Central memory CD8-positive, alpha-beta T cell (primary cell): ENCODE measurements around the gene KIAA1958.
"Not testable (repeated sequence)": the region's sequence is repeated elsewhere in the genome, so short reads cannot be mapped to it uniquely, and the experiment has no call there.

Experiments
- ATAC-seq: fragments of 150-1000 bp; cut with Tn5 transposase; replicated peaks from 2 replicates; pipeline ENCODE4 v1.10.0; 2022; ENCODE audit warnings: mild to moderate bottlenecking, moderate FRiP score, moderate number of reproducible peaks; ENCODE audit not compliant: poor library complexity, severe bottlenecking; ENCODE audit errors: extremely low read depth
- DNase-seq, 2 donors: peaks; one replicate each; pipeline ENCODE4 v3.0.0; 2021; ENCODE audit warnings: low spot score in 2 of 2
- H3K27ac Mint-ChIP-seq: one replicate; pipeline ENCODE4 v1.8.0; 2022; ENCODE audit warnings: low read depth, mild to moderate bottlenecking, moderate library complexity, mixed read lengths
- H3K27me3 Mint-ChIP-seq: one replicate; pipeline ENCODE4 v1.8.0; 2022; ENCODE audit warnings: mixed read lengths
- H3K36me3 Mint-ChIP-seq: one replicate; pipeline ENCODE4 v1.8.0; 2022; ENCODE audit warnings: mild to moderate bottlenecking, moderate library complexity, mixed read lengths; ENCODE audit not compliant: insufficient read depth
- H3K4me1 Mint-ChIP-seq: one replicate; pipeline ENCODE4 v1.8.0; 2022; ENCODE audit warnings: mixed read lengths
- H3K4me3 Mint-ChIP-seq: one replicate; pipeline ENCODE4 v1.8.0; 2022; ENCODE audit warnings: mild to moderate bottlenecking, moderate library complexity, mixed read lengths
- H3K9me3 Mint-ChIP-seq: one replicate; pipeline ENCODE4 v1.8.0; 2022; ENCODE audit warnings: mixed read lengths

KIAA1958 gene

GRCh38 chr9:112574008-112574407 is 87.4 kb downstream of the KIAA1958 start:
- Mint-ChIP-seq H3K27ac (no peak overlapping the region), H3K27me3 (no peaks in the 10 kb centered on the region), H3K9me3 (no peaks in the 10 kb centered on the region), H3K4me1 (no peaks in the 10 kb centered on the region), H3K4me3 (no peak overlapping the region), H3K36me3 (no peaks in the 10 kb centered on the region)
- ATAC-seq (no peak), DNase-seq (no peak)

GRCh38 chr9:112575107-112575506 is 88.5 kb downstream of the KIAA1958 start:
- no peak overlapping the region for H3K27ac Mint-ChIP-seq
- ATAC-seq (no peak), DNase-seq (no peak)
- H3K27me3 Mint-ChIP-seq: no peaks in the 10 kb centered on the region
- H3K9me3 Mint-ChIP-seq: no peaks in the 10 kb centered on the region
- H3K36me3 Mint-ChIP-seq: no peaks in the 10 kb centered on the region
- H3K4me3 Mint-ChIP-seq: no peak overlapping the region
- no peaks in the 10 kb centered on the region for H3K4me1 Mint-ChIP-seq

- ATAC-seq: no peak
- Mint-ChIP-seq H3K27ac (no peak overlapping the region), H3K36me3 (no peaks in the 10 kb centered on the region), H3K4me3 (no peak overlapping the region), H3K9me3 (no peaks in the 10 kb centered on the region), H3K27me3 (no peaks in the 10 kb centered on the region), H3K4me1 (no peaks in the 10 kb centered on the region)
- no peak for DNase-seq
Measured at GRCh38 chr9:112581469-112582176, 95.0 kb downstream of the KIAA1958 start.

GRCh38 chr9:112582371-112583262 is 96.0 kb downstream of the KIAA1958 start:
- no peak for DNase-seq
- Mint-ChIP-seq H3K27ac (no peak overlapping the region), H3K9me3 (no peaks in the 10 kb centered on the region), H3K27me3 (no peaks in the 10 kb centered on the region), H3K4me1 (no peaks in the 10 kb centered on the region), H3K36me3 (no peaks in the 10 kb centered on the region), H3K4me3 (no peak overlapping the region)
- no peak for ATAC-seq

- DNase-seq (no peak), ATAC-seq (no peak)
- Mint-ChIP-seq H3K9me3 (no peaks in the 10 kb centered on the region), H3K27ac (no peak overlapping the region), H3K27me3 (no peaks in the 10 kb centered on the region), H3K4me3 (no peak overlapping the region), H3K36me3 (peaks cover 4% of the 10 kb centered on the region), H3K4me1 (no peaks in the 10 kb centered on the region)
Measured at GRCh38 chr9:112586599-112587155, 100.0 kb downstream of the KIAA1958 start.

- not testable (repeated sequence) for H3K27ac Mint-ChIP-seq
Measured at GRCh38 chr9:112591875-112592274, 105.2 kb downstream of the KIAA1958 start.

GRCh38 chr9:112599732-112600131 is 113.1 kb downstream of the KIAA1958 start:
- no peaks in the 10 kb centered on the region for H3K27me3 Mint-ChIP-seq
- no peaks in the 10 kb centered on the region for H3K4me1 Mint-ChIP-seq
- H3K9me3 Mint-ChIP-seq: no peaks in the 10 kb centered on the region
- no peaks in the 10 kb centered on the region for H3K36me3 Mint-ChIP-seq
- H3K4me3 Mint-ChIP-seq: no peak overlapping the region
- no peak for DNase-seq
- H3K27ac Mint-ChIP-seq: no peak overlapping the region
- no peak for ATAC-seq

More at GRCh38 chr9:112591875-112592274, 105.2 kb downstream of the KIAA1958 start:
- not testable (repeated sequence) for H3K27me3 Mint-ChIP-seq, H3K4me3 Mint-ChIP-seq, H3K36me3 Mint-ChIP-seq, DNase-seq, H3K9me3 Mint-ChIP-seq, ATAC-seq, H3K4me1 Mint-ChIP-seq

GRCh38 chr9:112601636-112602035 is 115.0 kb downstream of the KIAA1958 start:
- Mint-ChIP-seq H3K9me3 (no peaks in the 10 kb centered on the region), H3K27ac (no peak overlapping the region), H3K4me3 (no peak overlapping the region), H3K36me3 (no peaks in the 10 kb centered on the region), H3K4me1 (no peaks in the 10 kb centered on the region), H3K27me3 (no peaks in the 10 kb centered on the region)
- ATAC-seq (no peak), DNase-seq (no peak)

GRCh38 chr9:112604790-112605189 is 118.2 kb downstream of the KIAA1958 start:
- no peak for DNase-seq
- no peak for ATAC-seq
- no peak overlapping the region for H3K27ac Mint-ChIP-seq
- H3K36me3 Mint-ChIP-seq: no peaks in the 10 kb centered on the region
- H3K27me3 Mint-ChIP-seq: no peaks in the 10 kb centered on the region
- H3K9me3 Mint-ChIP-seq: no peaks in the 10 kb centered on the region
- no peaks in the 10 kb centered on the region for H3K4me1 Mint-ChIP-seq
- H3K4me3 Mint-ChIP-seq: no peak overlapping the region

- DNase-seq: no peak
- Mint-ChIP-seq H3K9me3 (no peaks in the 10 kb centered on the region), H3K27me3 (no peaks in the 10 kb centered on the region), H3K27ac (no peak overlapping the region), H3K4me1 (no peaks in the 10 kb centered on the region), H3K36me3 (no peaks in the 10 kb centered on the region), H3K4me3 (no peak overlapping the region)
- no peak for ATAC-seq
Measured at GRCh38 chr9:112605518-112605917, 118.9 kb downstream of the KIAA1958 start.

GRCh38 chr9:112605963-112606699 is 119.5 kb downstream of the KIAA1958 start:
- Mint-ChIP-seq H3K36me3 (no peaks in the 10 kb centered on the region), H3K4me1 (no peaks in the 10 kb centered on the region), H3K27me3 (no peaks in the 10 kb centered on the region), H3K4me3 (no peak overlapping the region), H3K9me3 (no peaks in the 10 kb centered on the region), H3K27ac (no peak overlapping the region)
- ATAC-seq (no peak), DNase-seq (no peak)

- ATAC-seq (no peak), DNase-seq (no peak)
- H3K4me3 Mint-ChIP-seq: no peak overlapping the region
- no peaks in the 10 kb centered on the region for H3K4me1 Mint-ChIP-seq
- no peaks in the 10 kb centered on the region for H3K27me3 Mint-ChIP-seq
- H3K27ac Mint-ChIP-seq: no peak overlapping the region
- H3K9me3 Mint-ChIP-seq: no peaks in the 10 kb centered on the region
- H3K36me3 Mint-ChIP-seq: no peaks in the 10 kb centered on the region
Measured at GRCh38 chr9:112608851-112609250, 122.2 kb downstream of the KIAA1958 start.
